Activated CD8-positive, alpha-beta memory T cell treated with anti-CD3 and anti-CD28 coated beads, Interleukin-2, amount 50 U/mL, for 1 hour (primary cell): ENCODE data around the gene FRS2.

Experiments used
- DNase-seq: peaks from one replicate; pipeline ENCODE4 v3.0.0-alpha.2; 2020; ENCODE audit errors: extremely low read depth

FRS2 gene

GRCh38 chr12:69627501-69627900, 157.3 kb downstream of the FRS2 start:
- no peak for DNase-seq
